Suprapubic skin (tissue), 4 donors: Measurements from ENCODE around the gene PCNX2.

ENCODE experiments used
- EP300 ChIP-seq: sonication (generic); formaldehyde crosslinking; IDR thresholded peaks from one replicate; pipeline ENCODE4 v1.6.1; 2017; ENCODE audit warnings: antibody characterized with exemption
- POLR2A ChIP-seq, 2 donors: fragments of 450-650 bp; IDR thresholded peaks; one replicate each; pipeline ENCODE4 v1.6.1; 2017; ENCODE audit warnings: antibody characterized with exemption in 2 of 2, mild to moderate bottlenecking in 2 of 2, moderate library complexity in 2 of 2
- POLR2AphosphoS5 ChIP-seq, 3 donors: sonication (generic); formaldehyde crosslinking; IDR thresholded peaks; one replicate each; pipeline ENCODE4 v1.6.1; 2017; ENCODE audit warnings: antibody characterized with exemption in 3 of 3
- TF ChIP-seq, protein P1 (sequence below), 2 donors: fragments of 200-600 bp in 1 of 2; fragments of 450-650 bp in 1 of 2; sonication (generic) in 1 of 2; IDR thresholded peaks; one replicate each; pipeline ENCODE4 v1.5.1; 2016 to 2019; ENCODE audit warnings: antibody characterized with exemption in 2 of 2, mild to moderate bottlenecking in 1 of 2, moderate library complexity in 1 of 2

DNA sequence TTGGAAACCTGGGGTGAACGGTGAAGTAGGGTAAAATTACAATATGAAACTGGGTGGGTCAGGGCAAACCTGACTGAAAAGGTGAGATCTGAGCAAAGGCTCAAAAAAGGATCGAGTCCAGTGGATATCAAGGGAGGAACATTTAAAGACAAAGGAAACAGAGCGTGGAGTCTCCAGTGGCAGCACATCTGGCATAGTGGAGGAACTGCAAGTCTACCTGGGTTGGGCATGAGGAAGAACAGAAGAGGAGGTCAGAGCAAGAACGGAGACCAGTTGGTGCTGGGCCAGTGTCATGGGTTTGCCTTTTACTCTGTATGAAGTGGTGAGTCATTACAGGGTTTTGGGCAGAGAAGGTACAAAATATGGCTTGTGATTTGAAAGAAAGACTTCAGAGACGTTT lies 181.4 kb downstream of the PCNX2 start:
- TF ChIP-seq POLR2AphosphoS5 (IDR thresholded peaks at IDR 0.05) (no peak), POLR2A (IDR thresholded peaks at IDR 0.05) (no peak), EP300 (no peak)
- TF ChIP-seq, protein P1, sequence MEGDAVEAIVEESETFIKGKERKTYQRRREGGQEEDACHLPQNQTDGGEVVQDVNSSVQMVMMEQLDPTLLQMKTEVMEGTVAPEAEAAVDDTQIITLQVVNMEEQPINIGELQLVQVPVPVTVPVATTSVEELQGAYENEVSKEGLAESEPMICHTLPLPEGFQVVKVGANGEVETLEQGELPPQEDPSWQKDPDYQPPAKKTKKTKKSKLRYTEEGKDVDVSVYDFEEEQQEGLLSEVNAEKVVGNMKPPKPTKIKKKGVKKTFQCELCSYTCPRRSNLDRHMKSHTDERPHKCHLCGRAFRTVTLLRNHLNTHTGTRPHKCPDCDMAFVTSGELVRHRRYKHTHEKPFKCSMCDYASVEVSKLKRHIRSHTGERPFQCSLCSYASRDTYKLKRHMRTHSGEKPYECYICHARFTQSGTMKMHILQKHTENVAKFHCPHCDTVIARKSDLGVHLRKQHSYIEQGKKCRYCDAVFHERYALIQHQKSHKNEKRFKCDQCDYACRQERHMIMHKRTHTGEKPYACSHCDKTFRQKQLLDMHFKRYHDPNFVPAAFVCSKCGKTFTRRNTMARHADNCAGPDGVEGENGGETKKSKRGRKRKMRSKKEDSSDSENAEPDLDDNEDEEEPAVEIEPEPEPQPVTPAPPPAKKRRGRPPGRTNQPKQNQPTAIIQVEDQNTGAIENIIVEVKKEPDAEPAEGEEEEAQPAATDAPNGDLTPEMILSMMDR (IDR thresholded peaks at IDR 0.05), result no peak
